ENCODE measurements around the gene DPP10. TPM values are rescaled to one million over a fixed set of nuclear protein-coding genes. Genes with fewer than 3 reads are reported as not detected.

DPP10 gene
- total RNA-seq, 3 donors from 2014 or later (not counting 1 experiment from before 2014, with no cell fraction given): not detected

GRCh38 chr2:115071534-115071933 lies 629.1 kb downstream of the DPP10 start:
- no peaks in the 10 kb centered on the region for H3K27me3 Mint-ChIP-seq (ENCODE audit: low read depth in 2 of 2)
- peaks cover 12 to 22% of the 10 kb centered on the region in 2 donors for H3K9me3 Mint-ChIP-seq
- no peaks in the 10 kb centered on the region for H3K36me3 ChIP-seq (ENCODE audit: control insufficient read depth, insufficient read depth, low read length)
- H3K4me1 ChIP-seq (ENCODE audit: control insufficient read depth, insufficient read depth, low read length): no peaks in the 10 kb centered on the region
- DNase-seq (no peak), ATAC-seq (no peak)
- no peak for TF ChIP-seq CTCF (IDR thresholded peaks at IDR 0.05)
- no peak overlapping the region for H3K27ac Mint-ChIP-seq
- intact Hi-C loops (cut with micrococcal nuclease): no loop called here
- no peaks in the 10 kb centered on the region for H3K27me3 ChIP-seq (ENCODE audit: control insufficient read depth, insufficient read depth, low read length)
- H3K36me3 Mint-ChIP-seq: peaks cover 8% of the 10 kb centered on the region
- no peaks in the 10 kb centered on the region for H3K9me3 ChIP-seq (ENCODE audit: control insufficient read depth, insufficient read depth, low read length)
- H3K4me3 Mint-ChIP-seq: no peak overlapping the region
- H3K4me3 ChIP-seq (ENCODE audit: low read length): no peak overlapping the region
- H3K27ac ChIP-seq (ENCODE audit: low read length): no peak overlapping the region
- no peaks in the 10 kb centered on the region for H3K4me1 Mint-ChIP-seq
- WGBS (ENCODE audit: insufficient coverage): 92% methylated on average over 4 of the region's 4 CpGs

- Histone ChIP-seq H3K27me3 (ENCODE audit: control insufficient read depth, insufficient read depth, low read length) (no peaks in the 10 kb centered on the region), H3K27ac (ENCODE audit: low read length) (no peak overlapping the region), H3K4me3 (ENCODE audit: low read length) (no peak overlapping the region), H3K9me3 (ENCODE audit: control insufficient read depth, insufficient read depth, low read length) (peaks cover 3% of the 10 kb centered on the region), H3K4me1 (ENCODE audit: control insufficient read depth, insufficient read depth, low read length) (no peaks in the 10 kb centered on the region), H3K36me3 (ENCODE audit: control insufficient read depth, insufficient read depth, low read length) (no peaks in the 10 kb centered on the region)
- Mint-ChIP-seq H3K4me3 (no peak overlapping the region), H3K9me3 (peaks cover 6 to 22% of the 10 kb centered on the region in 2 donors), H3K36me3 (no peaks in the 10 kb centered on the region), H3K27me3 (ENCODE audit: low read depth in 2 of 2) (no peaks in the 10 kb centered on the region), H3K27ac (no peak overlapping the region), H3K4me1 (no peaks in the 10 kb centered on the region)
- intact Hi-C loops (cut with micrococcal nuclease): no loop called here
- no peak for TF ChIP-seq CTCF (IDR thresholded peaks at IDR 0.05)
- DNase-seq (no peak), ATAC-seq (no peak)
- 85% methylated on average over 2 of the region's 2 CpGs for WGBS (ENCODE audit: insufficient coverage)
Observed at GRCh38 chr2:115075800-115076199, 633.4 kb downstream of the DPP10 start.

GRCh38 chr2:115077626-115078025 lies 635.2 kb downstream of the DPP10 start:
- Histone ChIP-seq H3K4me1 (ENCODE audit: control insufficient read depth, insufficient read depth, low read length) (no peaks in the 10 kb centered on the region), H3K4me3 (ENCODE audit: low read length) (no peak overlapping the region), H3K9me3 (ENCODE audit: control insufficient read depth, insufficient read depth, low read length) (peaks cover 3% of the 10 kb centered on the region), H3K27me3 (ENCODE audit: control insufficient read depth, insufficient read depth, low read length) (no peaks in the 10 kb centered on the region), H3K27ac (ENCODE audit: low read length) (no peak overlapping the region), H3K36me3 (ENCODE audit: control insufficient read depth, insufficient read depth, low read length) (no peaks in the 10 kb centered on the region)
- no peak for DNase-seq
- Mint-ChIP-seq H3K36me3 (no peaks in the 10 kb centered on the region), H3K4me3 (no peak overlapping the region), H3K27ac (no peak overlapping the region), H3K27me3 (ENCODE audit: low read depth in 2 of 2) (no peaks in the 10 kb centered on the region), H3K4me1 (no peaks in the 10 kb centered on the region), H3K9me3 (peaks cover 4 to 19% of the 10 kb centered on the region in 2 donors)
- no peak for ATAC-seq
- intact Hi-C loops (cut with micrococcal nuclease): no loop called here
- no peak for TF ChIP-seq CTCF (IDR thresholded peaks at IDR 0.05)
- 63% methylated on average over 1 of the region's 1 CpG for WGBS (ENCODE audit: insufficient coverage)

- 76% methylated on average over 4 of the region's 4 CpGs for WGBS (ENCODE audit: insufficient coverage)
- ATAC-seq: no peak
- no peak for TF ChIP-seq CTCF (IDR thresholded peaks at IDR 0.05)
Observed at GRCh38 chr2:115083225-115083624, 640.8 kb downstream of the DPP10 start.

More at GRCh38 chr2:115083225-115083624, 640.8 kb downstream of the DPP10 start:
- Mint-ChIP-seq H3K27ac (no peak overlapping the region), H3K27me3 (ENCODE audit: low read depth in 2 of 2) (no peaks in the 10 kb centered on the region), H3K4me1 (no peaks in the 10 kb centered on the region), H3K9me3 (peaks cover 10 to 16% of the 10 kb centered on the region in 2 donors), H3K4me3 (no peak overlapping the region), H3K36me3 (no peaks in the 10 kb centered on the region)
- Histone ChIP-seq H3K36me3 (ENCODE audit: control insufficient read depth, insufficient read depth, low read length) (no peaks in the 10 kb centered on the region), H3K27me3 (ENCODE audit: control insufficient read depth, insufficient read depth, low read length) (no peaks in the 10 kb centered on the region), H3K4me1 (ENCODE audit: control insufficient read depth, insufficient read depth, low read length) (no peaks in the 10 kb centered on the region), H3K9me3 (ENCODE audit: control insufficient read depth, insufficient read depth, low read length) (peaks cover 5% of the 10 kb centered on the region), H3K4me3 (ENCODE audit: low read length) (no peak overlapping the region), H3K27ac (ENCODE audit: low read length) (no peak overlapping the region)
- DNase-seq: no peak
- intact Hi-C loops (cut with micrococcal nuclease): no loop called here
